Fibroblast of pulmonary artery (primary cell): Measurements from ENCODE around the gene LCE3C.
"Not testable (repeated sequence)": the region's sequence is repeated elsewhere in the genome, so short reads cannot be mapped to it uniquely, and the experiment has no call there.

Experiments used
- DNase-seq: peaks from one replicate; pipeline ENCODE4 v3.0.0-alpha.2; 2010; ENCODE audit warnings: low read depth
- H3K4me3 ChIP-seq: replicated peaks from 2 replicates; pipeline ENCODE4 v1.5.1; 2011; ENCODE audit warnings: low read depth, mild to moderate bottlenecking, control low read depth, low read length, moderate library complexity
- CTCF ChIP-seq: IDR thresholded peaks from 2 replicates; pipeline ENCODE4 v1.5.1; 2011; ENCODE audit warnings: mild to moderate bottlenecking, control low read depth, low read length, inconsistent platforms; ENCODE audit errors: missing control alignments

LCE3C gene

GRCh38 chr1:152599934-152600333 is at the start of gene LCE3C:
Gene LCE3C, plus strand, starts transcription at chr1:152600234. Its CDS starts 498 bp downstream, at chr1:152600732.
- TF ChIP-seq CTCF = no peak
- no peak for DNase-seq
- H3K4me3 ChIP-seq = no peak within 1 kb of the TSS

- TF ChIP-seq CTCF = no peak
Measured at GRCh38 chr1:152565115-152565514, 34.9 kb upstream of the LCE3C start.

GRCh38 chr1:152565535-152566215 is 34.4 kb upstream of the LCE3C start:
- DNase-seq = no peak
- TF ChIP-seq CTCF = no peak
- H3K4me3 ChIP-seq = no peak overlapping the region

More at GRCh38 chr1:152565115-152565514, 34.9 kb upstream of the LCE3C start:
- H3K4me3 ChIP-seq = no peak overlapping the region
- DNase-seq = no peak

- no peak for TF ChIP-seq CTCF
- no peak for DNase-seq
- no peak within 1 kb of the TSS for H3K4me3 ChIP-seq
Measured at GRCh38 chr1:152566681-152567080, 33.4 kb upstream of the LCE3C start, which contains the start of gene LCE3E. Gene LCE3E, minus strand, starts transcription at chr1:152566780. Its CDS starts 572 bp downstream, at chr1:152566208.

- no peak overlapping the region for H3K4me3 ChIP-seq
- no peak for DNase-seq
- TF ChIP-seq CTCF = no peak
Measured at GRCh38 chr1:152577168-152577567, 22.9 kb upstream of the LCE3C start.

- DNase-seq, H3K4me3 ChIP-seq: not testable (repeated sequence)
Measured at GRCh38 chr1:152579526-152579925, 20.5 kb upstream of the LCE3C start.

GRCh38 chr1:152580433-152580832 is 19.6 kb upstream of the LCE3C start, which contains the start of gene LCE3D:
Gene LCE3D, minus strand, starts transcription at chr1:152580516. Its CDS starts 580 bp downstream, at chr1:152579936.
- no peak for DNase-seq
- TF ChIP-seq CTCF = no peak
- no peak within 1 kb of the TSS for H3K4me3 ChIP-seq
